HAP-1 (cell line): Measurements from ENCODE around the gene PFDN2.

Experiments
- DNase-seq, 2 experiments: peaks; one replicate each; pipeline ENCODE4 v3.0.0-alpha.2; 2016 to 2020; ENCODE audit warnings: low spot score in 2 of 2
- H3K27me3 ChIP-seq: fragments of 250-450 bp; sonication (Bioruptor Pico); 2 replicates; pipeline ENCODE4 v1.5.1; 2020; ENCODE audit warnings: low read depth, mild to moderate bottlenecking, moderate library complexity
- H3K36me3 ChIP-seq: fragments of 250-450 bp; sonication (Bioruptor Pico); replicated peaks from 2 replicates; pipeline ENCODE4 v1.5.1; 2020; ENCODE audit warnings: mild to moderate bottlenecking
- H3K4me1 ChIP-seq: fragments of 250-450 bp; sonication (Bioruptor Pico); 2 replicates; pipeline ENCODE4 v1.5.1; 2020; ENCODE audit warnings: mild to moderate bottlenecking
- H3K4me3 ChIP-seq: fragments of 250-450 bp; sonication (Bioruptor Pico); 2 replicates; pipeline ENCODE4 v1.5.1; 2020; ENCODE audit warnings: mild to moderate bottlenecking, moderate library complexity
- H3K9me3 ChIP-seq: fragments of 250-450 bp; sonication (Bioruptor Pico); 2 replicates; pipeline ENCODE4 v1.5.1; 2020; ENCODE audit warnings: mild to moderate bottlenecking, moderate library complexity
- in situ Hi-C: fragments of 300-500 bp; cut with MboI; formaldehyde crosslinking; loops from 3 replicates; pipeline ENCODE4 v1.14.3; 2020; ENCODE audit warnings: low sequenced_read_pairs, inconsistent platforms, mixed read lengths

Gene PFDN2

DNA sequence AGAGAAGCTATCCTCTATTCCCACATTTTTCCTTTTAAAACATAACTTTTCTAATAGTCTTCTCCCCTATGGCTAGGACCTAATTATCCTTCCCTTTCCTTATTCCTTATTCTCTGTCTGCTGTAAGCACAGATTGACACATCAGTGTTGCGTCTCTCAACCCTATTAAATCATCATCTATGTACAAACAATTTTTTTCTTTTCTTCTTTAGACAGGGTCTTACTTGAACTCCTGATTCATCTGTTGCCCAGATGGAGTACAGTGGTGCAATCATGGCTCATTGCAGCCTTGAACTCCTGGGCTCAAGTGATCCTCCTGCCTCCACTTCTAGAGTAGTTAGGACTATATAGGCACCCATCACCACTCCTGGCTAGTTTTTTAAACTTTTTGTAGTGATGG is 11.4 kb downstream of the PFDN2 start:
- Histone ChIP-seq H3K36me3 (peaks cover 14% of the 10 kb centered on the region), H3K4me1 (no peaks in the 10 kb centered on the region), H3K4me3 (no peak overlapping the region), H3K9me3 (no peaks in the 10 kb centered on the region), H3K27me3 (no peaks in the 10 kb centered on the region)
- no peak for DNase-seq
- in situ Hi-C loops, result no loop called here

DNA sequence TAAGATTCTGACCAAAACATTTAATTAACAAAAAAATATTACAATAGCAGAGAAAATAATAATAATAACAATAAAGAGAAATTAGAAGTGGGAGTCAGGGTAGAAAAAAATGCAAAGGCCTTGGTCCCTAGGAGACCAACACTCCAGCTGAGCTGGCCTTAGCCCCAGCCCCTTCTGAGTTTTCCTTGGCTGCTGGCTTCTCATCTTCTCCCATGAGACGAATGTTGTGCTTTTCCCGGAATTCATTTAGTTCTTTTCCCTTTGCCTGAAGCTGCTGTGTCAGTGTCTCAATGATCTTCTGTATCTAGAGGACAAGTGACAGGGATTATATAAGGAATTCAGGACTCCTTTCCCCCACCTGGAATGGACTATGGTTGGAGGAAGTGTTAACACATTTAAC is 17.3 kb downstream of the PFDN2 start:
- DNase-seq, result no peak
- H3K4me1 ChIP-seq, result no peaks in the 10 kb centered on the region
- no peaks in the 10 kb centered on the region for H3K9me3 ChIP-seq
- peaks cover 28% of the 10 kb centered on the region for H3K36me3 ChIP-seq
- in situ Hi-C loops, result no loop called here
- no peaks in the 10 kb centered on the region for H3K27me3 ChIP-seq
- H3K4me3 ChIP-seq, result no peak overlapping the region

DNA sequence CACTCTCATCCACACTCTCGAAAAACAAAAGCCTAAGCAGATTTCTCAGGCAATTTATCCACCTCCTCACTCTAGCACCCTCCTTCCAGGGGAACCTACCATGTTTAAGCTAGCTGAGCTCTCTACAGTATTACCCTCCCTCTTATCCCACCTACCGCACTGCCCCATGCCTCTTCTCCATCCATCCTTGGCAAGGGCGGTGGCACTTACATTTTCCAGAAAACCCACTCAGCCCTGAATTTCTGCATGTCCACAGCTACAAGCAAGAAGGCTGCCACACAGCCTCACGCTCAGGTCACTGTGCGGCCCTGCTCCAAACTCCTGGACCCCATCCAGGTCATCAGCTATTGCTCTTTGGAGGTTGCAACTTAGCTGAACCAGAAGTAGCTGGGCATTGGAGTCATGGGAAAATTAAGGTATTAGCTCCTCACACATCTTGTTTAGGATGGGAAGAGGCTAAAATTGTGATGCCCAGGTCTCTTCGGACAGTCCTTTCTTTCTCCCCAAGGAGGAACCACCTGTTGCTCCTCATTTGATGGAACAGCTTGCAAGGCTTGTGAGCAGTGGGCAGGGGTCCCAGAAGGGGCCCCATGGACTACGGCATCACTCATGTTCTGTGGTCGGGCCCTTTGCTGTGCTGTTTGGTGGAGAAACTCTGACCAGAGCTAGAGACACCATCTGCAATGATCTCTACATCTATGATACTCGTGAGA is 18.6 kb downstream of the PFDN2 start:
- H3K4me3 ChIP-seq, result no peak overlapping the region
- H3K27me3 ChIP-seq, result no peaks in the 10 kb centered on the region
- peaks cover 28% of the 10 kb centered on the region for H3K36me3 ChIP-seq
- no peak for DNase-seq
- H3K9me3 ChIP-seq, result no peaks in the 10 kb centered on the region
- H3K4me1 ChIP-seq, result no peaks in the 10 kb centered on the region
- in situ Hi-C loops, result loop anchor here (10.0 kb wide), 2 partner anchors 104 to 374 kb away; no protein-coding TSS in a partner anchor

- no peaks in the 10 kb centered on the region for H3K9me3 ChIP-seq
- H3K4me3 ChIP-seq, result no peak within 1 kb of the TSS
- in situ Hi-C loops, result loop anchor here (10.0 kb wide), 2 partner anchors 104 to 374 kb away; no protein-coding TSS in a partner anchor
- no peaks in the 10 kb centered on the region for H3K27me3 ChIP-seq
- no peak for DNase-seq
- H3K4me1 ChIP-seq, result no peaks in the 10 kb centered on the region
- peaks cover 28% of the 10 kb centered on the region for H3K36me3 ChIP-seq
These were observed 19.4 kb downstream of the PFDN2 start, which contains the start of gene KLHDC9 for GRCh38 chr1:161098210-161099068. KLHDC9 (plus strand) TSS chr1:161098361; CDS start chr1:161098536, 175 bp downstream.

DNA sequence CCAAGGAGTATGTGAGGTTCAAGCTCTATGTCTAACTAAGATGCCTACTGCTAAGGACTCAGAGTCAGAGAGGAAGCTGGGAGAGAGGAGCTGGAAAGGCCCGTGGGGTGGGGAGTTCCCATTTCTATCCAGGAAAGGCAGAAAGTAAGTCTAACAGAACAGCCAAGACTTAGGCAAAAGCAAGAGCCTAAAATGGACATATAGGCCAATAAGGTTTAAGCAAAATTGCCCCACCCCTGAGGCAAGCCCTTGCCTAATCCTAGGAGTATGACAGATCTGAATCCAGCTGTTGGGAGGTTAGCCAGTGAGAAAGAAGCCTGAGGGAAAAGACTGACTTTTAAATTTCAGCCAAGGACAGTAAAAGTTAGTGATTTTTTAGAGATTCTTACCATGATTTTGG is 21.3 kb downstream of the PFDN2 start:
- H3K4me1 ChIP-seq, result no peaks in the 10 kb centered on the region
- no peaks in the 10 kb centered on the region for H3K9me3 ChIP-seq
- peaks cover 18% of the 10 kb centered on the region for H3K36me3 ChIP-seq
- H3K27me3 ChIP-seq, result no peaks in the 10 kb centered on the region
- in situ Hi-C loops, result loop anchor here (10.0 kb wide), 2 partner anchors 102 to 372 kb away; no protein-coding TSS in a partner anchor
- no peak for DNase-seq
- H3K4me3 ChIP-seq, result no peak overlapping the region

DNA sequence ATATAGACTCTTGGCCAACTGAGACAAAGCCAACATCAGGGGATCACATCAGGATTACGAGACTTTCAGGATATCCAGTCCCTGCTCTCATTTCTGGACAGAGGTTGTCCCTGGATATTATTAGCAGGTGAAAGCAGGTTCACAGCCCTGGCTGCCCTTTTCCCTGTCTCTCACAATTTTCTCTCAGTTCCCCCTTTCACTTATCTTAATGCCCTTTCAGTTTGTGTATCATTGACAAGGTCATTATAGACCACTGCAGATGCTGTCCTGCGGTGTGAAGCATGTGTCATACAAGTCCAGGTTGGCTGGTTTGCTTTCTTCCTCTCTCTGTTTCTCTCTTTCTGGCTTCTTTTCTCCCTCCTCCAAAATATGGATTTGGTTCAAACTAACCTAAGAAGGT is 21.8 kb downstream of the PFDN2 start:
- peaks cover 15% of the 10 kb centered on the region for H3K36me3 ChIP-seq
- H3K9me3 ChIP-seq, result no peaks in the 10 kb centered on the region
- in situ Hi-C loops, result loop anchor here (10.0 kb wide), 2 partner anchors 101 to 371 kb away; no protein-coding TSS in a partner anchor
- H3K4me1 ChIP-seq, result no peaks in the 10 kb centered on the region
- H3K27me3 ChIP-seq, result no peaks in the 10 kb centered on the region
- H3K4me3 ChIP-seq, result no peak overlapping the region
- DNase-seq, result no peak

GRCh38 chr1:161095230-161095629 is 22.6 kb downstream of the PFDN2 start:
- in situ Hi-C loops, result loop anchor here (10.0 kb wide), 2 partner anchors 100 to 370 kb away; no protein-coding TSS in a partner anchor
- no peaks in the 10 kb centered on the region for H3K9me3 ChIP-seq

DNA sequence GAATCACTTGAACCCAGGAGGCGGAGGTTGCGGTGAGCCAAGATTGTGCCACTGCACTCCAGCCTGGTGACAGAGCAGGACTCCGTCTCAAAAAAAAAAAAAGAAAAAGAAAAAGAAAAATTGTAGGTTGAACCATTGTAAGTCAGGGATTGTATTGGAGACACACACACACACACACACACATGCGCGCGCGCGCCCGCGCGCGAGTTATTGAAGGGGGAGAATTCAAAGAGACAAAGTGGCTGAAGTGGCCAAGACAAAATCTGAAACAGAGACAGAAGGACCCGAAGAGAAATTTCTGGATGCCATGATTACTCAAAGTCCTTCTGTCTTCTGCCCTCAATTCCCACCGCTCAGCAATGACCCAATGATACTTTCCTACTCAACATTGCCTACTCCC is 23.4 kb downstream of the PFDN2 start:
- in situ Hi-C loops, result loop anchor here (10.0 kb wide), 2 partner anchors 100 to 370 kb away; no protein-coding TSS in a partner anchor
- H3K27me3 ChIP-seq, result no peaks in the 10 kb centered on the region
- no peaks in the 10 kb centered on the region for H3K9me3 ChIP-seq
- DNase-seq, result no peak
- H3K4me3 ChIP-seq, result no peak overlapping the region
- peaks cover under 1% of the 10 kb centered on the region; the same call in 1 of the 2 replicates for H3K36me3 ChIP-seq
- H3K4me1 ChIP-seq, result no peaks in the 10 kb centered on the region

More at GRCh38 chr1:161095230-161095629, 22.6 kb downstream of the PFDN2 start:
- H3K36me3 ChIP-seq, result peaks cover 8% of the 10 kb centered on the region
- DNase-seq, result no peak
- H3K27me3 ChIP-seq, result no peaks in the 10 kb centered on the region
- H3K4me1 ChIP-seq, result no peaks in the 10 kb centered on the region
- H3K4me3 ChIP-seq, result no peak overlapping the region

GRCh38 chr1:161092621-161093028 is 25.2 kb downstream of the PFDN2 start:
- DNase-seq, result no peak
- Histone ChIP-seq H3K4me1 (no peaks in the 10 kb centered on the region), H3K27me3 (no peaks in the 10 kb centered on the region), H3K36me3 (no peaks in the 10 kb centered on the region), H3K9me3 (no peaks in the 10 kb centered on the region), H3K4me3 (no peak overlapping the region)
- in situ Hi-C loops, result loop anchor here (10.0 kb wide), 2 partner anchors 98 to 368 kb away; no protein-coding TSS in a partner anchor

DNA sequence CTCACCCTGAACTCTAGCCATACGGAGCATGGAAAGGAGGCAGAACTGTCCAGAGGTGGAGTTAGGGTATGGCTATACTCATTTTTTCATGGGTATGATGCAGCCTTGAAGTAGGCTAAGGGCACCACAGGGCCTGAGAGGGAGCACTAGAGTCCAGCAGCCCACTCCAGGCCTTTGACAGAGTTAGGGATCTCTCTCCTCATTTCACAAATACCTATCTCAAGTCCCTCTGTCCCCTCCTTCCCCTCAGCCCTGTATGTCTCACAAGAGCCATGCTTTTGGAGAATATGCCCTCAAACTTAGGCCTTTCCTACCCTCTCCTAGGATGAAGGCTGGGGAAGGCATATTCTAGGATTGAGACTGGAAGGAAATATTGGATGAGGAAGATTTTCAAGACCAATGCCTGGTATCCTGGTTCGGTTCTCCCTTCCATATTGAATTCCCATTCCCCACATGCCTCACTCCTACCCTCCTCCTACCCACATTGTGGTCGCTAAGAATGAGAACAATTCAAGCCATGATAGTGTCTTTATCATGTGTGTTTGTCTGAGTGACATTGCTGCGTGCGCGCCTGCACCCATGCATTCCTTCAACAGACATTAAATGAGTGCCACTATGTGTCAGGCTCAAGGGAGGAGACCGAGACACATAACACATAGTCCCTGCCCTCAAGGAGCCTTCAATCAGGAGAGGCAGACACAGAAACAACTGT is 25.9 kb downstream of the PFDN2 start:
- no peaks in the 10 kb centered on the region for H3K4me1 ChIP-seq
- in situ Hi-C loops, result loop anchor here (10.0 kb wide), 2 partner anchors 97 to 367 kb away; no protein-coding TSS in a partner anchor

DNA sequence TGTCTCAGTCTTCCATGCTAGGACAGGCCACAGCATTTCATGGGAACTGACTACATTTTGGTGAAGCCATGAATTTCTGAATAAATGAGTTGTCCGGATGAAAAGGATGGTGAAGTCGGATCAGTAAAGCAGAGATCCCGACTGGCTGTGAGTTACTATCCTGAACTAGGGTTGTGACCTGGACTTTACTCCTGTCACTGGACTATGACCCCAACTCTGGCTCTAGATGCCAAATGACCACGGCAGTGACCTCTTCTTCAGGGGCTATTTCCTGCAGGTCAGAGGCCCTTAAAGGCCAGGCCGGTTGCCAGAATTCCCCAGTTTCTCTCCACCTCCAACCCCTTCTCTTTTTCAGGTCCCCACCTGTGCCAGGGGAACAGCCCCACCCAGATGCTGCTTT is 26.7 kb downstream of the PFDN2 start:
- in situ Hi-C loops, result loop anchor here (10.0 kb wide), 2 partner anchors 96 to 366 kb away; no protein-coding TSS in a partner anchor

More for the DNA sequence above, 25.9 kb downstream of the PFDN2 start:
- H3K36me3 ChIP-seq, result no peaks in the 10 kb centered on the region
- no peak for DNase-seq
- H3K27me3 ChIP-seq, result no peaks in the 10 kb centered on the region
- H3K4me3 ChIP-seq, result no peak overlapping the region
- no peaks in the 10 kb centered on the region for H3K9me3 ChIP-seq

DNA sequence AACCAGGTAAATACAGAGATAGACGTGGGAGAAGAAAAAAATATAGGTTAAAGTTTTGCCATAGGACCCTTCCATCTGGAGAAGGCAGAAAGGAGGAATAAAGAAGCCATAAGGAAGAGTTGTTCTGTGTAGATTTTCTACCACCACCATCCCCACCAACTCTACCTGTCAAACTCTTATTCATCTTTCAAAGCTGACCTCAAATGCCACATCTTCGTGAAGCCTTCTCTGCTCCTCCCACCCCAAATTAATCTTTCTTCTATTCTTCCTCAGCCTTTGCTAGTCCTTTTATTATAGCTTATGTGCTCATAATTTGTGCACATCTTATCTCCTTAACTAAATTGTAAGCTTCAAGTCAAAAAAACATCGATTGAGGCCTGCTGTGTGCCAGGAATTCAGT is 27.2 kb downstream of the PFDN2 start:
- H3K36me3 ChIP-seq, result no peaks in the 10 kb centered on the region
- no peak for DNase-seq
- H3K9me3 ChIP-seq, result no peaks in the 10 kb centered on the region
- H3K4me1 ChIP-seq, result no peaks in the 10 kb centered on the region
- no peaks in the 10 kb centered on the region for H3K27me3 ChIP-seq
- H3K4me3 ChIP-seq, result no peak overlapping the region
- in situ Hi-C loops, result loop anchor here (10.0 kb wide), 2 partner anchors 96 to 366 kb away; no protein-coding TSS in a partner anchor

More for the DNA sequence above, 26.7 kb downstream of the PFDN2 start:
- DNase-seq, result no peak
- Histone ChIP-seq H3K36me3 (no peaks in the 10 kb centered on the region), H3K9me3 (no peaks in the 10 kb centered on the region), H3K27me3 (no peaks in the 10 kb centered on the region), H3K4me1 (no peaks in the 10 kb centered on the region), H3K4me3 (no peak overlapping the region)

DNA sequence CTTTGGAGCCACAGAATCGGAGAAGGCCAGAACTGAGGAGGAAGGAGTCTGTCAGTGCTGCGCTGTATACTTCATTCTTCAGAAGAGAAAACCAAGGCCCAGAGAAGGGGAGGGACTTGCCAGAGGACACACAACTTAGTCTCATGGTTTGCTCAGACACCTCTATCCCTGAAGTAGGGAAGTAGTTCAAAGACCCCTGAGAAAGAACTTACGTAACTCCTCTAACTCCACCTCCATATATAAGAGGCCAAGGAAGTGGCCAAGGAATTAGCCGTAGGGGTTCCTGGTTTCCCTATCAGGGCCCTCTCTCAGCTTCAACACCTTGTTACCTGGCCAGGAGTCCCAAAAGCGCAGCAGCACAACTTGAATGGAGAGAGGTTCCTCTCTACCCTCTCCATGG is 27.9 kb downstream of the PFDN2 start:
- no peaks in the 10 kb centered on the region for H3K4me1 ChIP-seq
- H3K9me3 ChIP-seq, result no peaks in the 10 kb centered on the region
- in situ Hi-C loops, result loop anchor here (10.0 kb wide), 2 partner anchors 95 to 365 kb away; no protein-coding TSS in a partner anchor
- H3K27me3 ChIP-seq, result no peaks in the 10 kb centered on the region
- no peaks in the 10 kb centered on the region for H3K36me3 ChIP-seq
- DNase-seq, result no peak
- no peak overlapping the region for H3K4me3 ChIP-seq
